Lower leg skin (tissue), 3 donors: ENCODE results near the gene FER1L5.

Experiments
- POLR2A ChIP-seq, 2 donors: fragments of 450-650 bp; IDR thresholded peaks; one replicate each; pipeline ENCODE4 v1.6.1; 2016 to 2017; ENCODE audit warnings: antibody characterized with exemption in 2 of 2, mild to moderate bottlenecking in 1 of 2, moderate library complexity in 1 of 2
- TF ChIP-seq, protein P1 (sequence below), 3 donors: fragments of 450-650 bp; IDR thresholded peaks; one replicate each; pipeline ENCODE4 v1.5.1; 2016; ENCODE audit warnings: antibody characterized with exemption in 3 of 3, mild to moderate bottlenecking in 3 of 3, moderate library complexity in 2 of 3

DNA sequence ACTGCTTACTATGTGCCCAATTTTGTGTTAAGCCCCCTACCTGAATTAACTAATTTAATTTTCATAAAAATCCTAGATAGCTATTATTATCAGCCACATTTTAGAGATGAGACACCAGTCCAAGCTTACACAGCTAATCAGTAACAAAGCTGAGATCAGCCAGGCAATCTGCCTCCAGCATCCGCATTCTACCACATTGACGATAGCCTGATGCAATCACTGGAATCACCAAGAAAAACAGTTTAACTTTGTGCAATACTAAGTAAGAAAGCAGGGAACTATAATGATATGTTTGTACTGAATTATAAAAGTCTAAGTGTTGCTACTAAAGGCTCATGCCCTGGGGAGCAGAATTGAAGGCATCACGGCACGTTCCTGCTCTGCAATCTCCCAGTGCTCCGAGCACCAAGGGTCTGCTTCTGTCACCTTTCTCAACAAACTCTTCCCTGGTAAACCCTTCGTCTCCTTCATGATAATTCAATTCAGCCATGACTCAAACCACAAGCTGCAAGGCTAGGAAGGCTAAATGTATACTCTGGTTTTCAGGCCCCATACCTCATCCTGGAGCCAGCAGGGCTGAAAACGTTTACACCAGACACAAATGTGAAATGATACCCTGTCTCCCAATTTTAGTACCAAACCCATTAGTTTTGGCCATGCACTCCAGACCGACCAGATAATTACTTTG lies 23.8 kb upstream of the FER1L5 start:
- TF ChIP-seq, protein P1, sequence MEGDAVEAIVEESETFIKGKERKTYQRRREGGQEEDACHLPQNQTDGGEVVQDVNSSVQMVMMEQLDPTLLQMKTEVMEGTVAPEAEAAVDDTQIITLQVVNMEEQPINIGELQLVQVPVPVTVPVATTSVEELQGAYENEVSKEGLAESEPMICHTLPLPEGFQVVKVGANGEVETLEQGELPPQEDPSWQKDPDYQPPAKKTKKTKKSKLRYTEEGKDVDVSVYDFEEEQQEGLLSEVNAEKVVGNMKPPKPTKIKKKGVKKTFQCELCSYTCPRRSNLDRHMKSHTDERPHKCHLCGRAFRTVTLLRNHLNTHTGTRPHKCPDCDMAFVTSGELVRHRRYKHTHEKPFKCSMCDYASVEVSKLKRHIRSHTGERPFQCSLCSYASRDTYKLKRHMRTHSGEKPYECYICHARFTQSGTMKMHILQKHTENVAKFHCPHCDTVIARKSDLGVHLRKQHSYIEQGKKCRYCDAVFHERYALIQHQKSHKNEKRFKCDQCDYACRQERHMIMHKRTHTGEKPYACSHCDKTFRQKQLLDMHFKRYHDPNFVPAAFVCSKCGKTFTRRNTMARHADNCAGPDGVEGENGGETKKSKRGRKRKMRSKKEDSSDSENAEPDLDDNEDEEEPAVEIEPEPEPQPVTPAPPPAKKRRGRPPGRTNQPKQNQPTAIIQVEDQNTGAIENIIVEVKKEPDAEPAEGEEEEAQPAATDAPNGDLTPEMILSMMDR (IDR thresholded peaks at IDR 0.05), result no peak
- no peak for TF ChIP-seq POLR2A (IDR thresholded peaks at IDR 0.05)
